ENCODE measurements around the gene USP25. TPM values are rescaled to one million over a fixed set of nuclear protein-coding genes. Genes with fewer than 3 reads are reported as not detected.

Gene USP25
- total RNA-seq, 4 donors from 2014 or later = 37.4 to 107 (median 69.2) TPM

GRCh38 chr21:15809065-15809464 is 79.3 kb downstream of the USP25 start:
- Histone ChIP-seq H3K27ac (no peak overlapping the region), H3K4me1 (no peaks in the 10 kb centered on the region), H3K4me3 (no peak overlapping the region), H3K9me3 (no peaks in the 10 kb centered on the region), H3K27me3 (no peaks in the 10 kb centered on the region), H3K36me3 (peaks cover 0 to 36% (median 10%) of the 10 kb centered on the region in 4 donors)
- DNase-seq = no peak
- 97 to 98% methylated on average over 7 of the region's 7 CpGs for WGBS, 2 donors (ENCODE audit: low coverage in 1 of 2)
- TF ChIP-seq POLR2A (IDR thresholded peaks at IDR 0.05) = no peak
- no peak for TF ChIP-seq EP300 (IDR thresholded peaks at IDR 0.05; ENCODE audit: low read depth)
- TF ChIP-seq, protein P1, sequence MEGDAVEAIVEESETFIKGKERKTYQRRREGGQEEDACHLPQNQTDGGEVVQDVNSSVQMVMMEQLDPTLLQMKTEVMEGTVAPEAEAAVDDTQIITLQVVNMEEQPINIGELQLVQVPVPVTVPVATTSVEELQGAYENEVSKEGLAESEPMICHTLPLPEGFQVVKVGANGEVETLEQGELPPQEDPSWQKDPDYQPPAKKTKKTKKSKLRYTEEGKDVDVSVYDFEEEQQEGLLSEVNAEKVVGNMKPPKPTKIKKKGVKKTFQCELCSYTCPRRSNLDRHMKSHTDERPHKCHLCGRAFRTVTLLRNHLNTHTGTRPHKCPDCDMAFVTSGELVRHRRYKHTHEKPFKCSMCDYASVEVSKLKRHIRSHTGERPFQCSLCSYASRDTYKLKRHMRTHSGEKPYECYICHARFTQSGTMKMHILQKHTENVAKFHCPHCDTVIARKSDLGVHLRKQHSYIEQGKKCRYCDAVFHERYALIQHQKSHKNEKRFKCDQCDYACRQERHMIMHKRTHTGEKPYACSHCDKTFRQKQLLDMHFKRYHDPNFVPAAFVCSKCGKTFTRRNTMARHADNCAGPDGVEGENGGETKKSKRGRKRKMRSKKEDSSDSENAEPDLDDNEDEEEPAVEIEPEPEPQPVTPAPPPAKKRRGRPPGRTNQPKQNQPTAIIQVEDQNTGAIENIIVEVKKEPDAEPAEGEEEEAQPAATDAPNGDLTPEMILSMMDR (IDR thresholded peaks at IDR 0.05) = no peak
- no peak for TF ChIP-seq POLR2AphosphoS5 (IDR thresholded peaks at IDR 0.05)
- in situ Hi-C loops (cut with MboI; ENCODE audit: low pct_ligation_motif_present in 1 of 4, low pct_unique_long_range_greater_than_20kb in 1 of 4, low sequenced_read_pairs in 3 of 4) = no loop called here
- intact Hi-C loops (cut with DNase I; ENCODE audit: low total_unique reads) = no loop called here

GRCh38 chr21:15809818-15810217 is 80.0 kb downstream of the USP25 start:
- no peak for DNase-seq
- in situ Hi-C loops (cut with MboI; ENCODE audit: low pct_ligation_motif_present in 1 of 4, low pct_unique_long_range_greater_than_20kb in 1 of 4, low sequenced_read_pairs in 3 of 4) (no loop called here), intact Hi-C loops (cut with DNase I; ENCODE audit: low total_unique reads) (no loop called here)
- H3K9me3 ChIP-seq = no peaks in the 10 kb centered on the region
- 84 to 95% methylated on average over 2 to 3 of the region's 3 CpGs for WGBS, 2 donors (ENCODE audit: low coverage in 1 of 2)
- H3K27me3 ChIP-seq = no peaks in the 10 kb centered on the region
- H3K27ac ChIP-seq = no peak overlapping the region
- no peak overlapping the region for H3K4me3 ChIP-seq
- TF ChIP-seq POLR2AphosphoS5 (IDR thresholded peaks at IDR 0.05) (no peak), POLR2A (IDR thresholded peaks at IDR 0.05) (no peak), EP300 (IDR thresholded peaks at IDR 0.05; ENCODE audit: low read depth) (no peak)
- TF ChIP-seq, protein P1 (IDR thresholded peaks at IDR 0.05) = no peak
- peaks cover 0 to 36% (median 10%) of the 10 kb centered on the region in 4 donors for H3K36me3 ChIP-seq
- H3K4me1 ChIP-seq = no peaks in the 10 kb centered on the region

- Histone ChIP-seq H3K4me1 (no peaks in the 10 kb centered on the region), H3K27me3 (no peaks in the 10 kb centered on the region), H3K36me3 (peaks cover 0 to 26% (median 6%) of the 10 kb centered on the region in 4 donors), H3K9me3 (no peaks in the 10 kb centered on the region), H3K4me3 (no peak overlapping the region), H3K27ac (no peak overlapping the region)
- in situ Hi-C loops (cut with MboI; ENCODE audit: low pct_ligation_motif_present in 1 of 4, low pct_unique_long_range_greater_than_20kb in 1 of 4, low sequenced_read_pairs in 3 of 4) (no loop called here), intact Hi-C loops (cut with DNase I; ENCODE audit: low total_unique reads) (no loop called here)
- TF ChIP-seq POLR2AphosphoS5 (IDR thresholded peaks at IDR 0.05) (no peak), EP300 (IDR thresholded peaks at IDR 0.05; ENCODE audit: low read depth) (no peak), POLR2A (IDR thresholded peaks at IDR 0.05) (no peak)
- TF ChIP-seq, protein P1 (IDR thresholded peaks at IDR 0.05) = no peak
- WGBS, 2 donors (ENCODE audit: low coverage in 1 of 2) = 88% methylated on average over 3 of the region's 3 CpGs; no CpG with 5 or more reads in 1 of the 2 donors
- no peak for DNase-seq
Measured at GRCh38 chr21:15815285-15815684, 85.5 kb downstream of the USP25 start.

GRCh38 chr21:15820327-15820726 is 90.5 kb downstream of the USP25 start:
- DNase-seq = no peak
- Histone ChIP-seq H3K4me1 (no peaks in the 10 kb centered on the region), H3K27me3 (no peaks in the 10 kb centered on the region), H3K4me3 (no peak overlapping the region), H3K36me3 (no peaks in the 10 kb centered on the region), H3K9me3 (no peaks in the 10 kb centered on the region), H3K27ac (no peak overlapping the region)
- in situ Hi-C loops (cut with MboI; ENCODE audit: low pct_ligation_motif_present in 1 of 4, low pct_unique_long_range_greater_than_20kb in 1 of 4, low sequenced_read_pairs in 3 of 4) = no loop called here
- intact Hi-C loops (cut with DNase I; ENCODE audit: low total_unique reads) = no loop called here
- no peak for TF ChIP-seq POLR2A (IDR thresholded peaks at IDR 0.05)
- no peak for TF ChIP-seq EP300 (IDR thresholded peaks at IDR 0.05; ENCODE audit: low read depth)
- TF ChIP-seq, protein P1 (IDR thresholded peaks at IDR 0.05) = no peak
- no peak for TF ChIP-seq POLR2AphosphoS5 (IDR thresholded peaks at IDR 0.05)
